PC-9 (cell line): ENCODE data around the gene UGT1A3.

Source experiments
- CTCF ChIP-seq: fragments of 200-600 bp; sonication (generic); conservative IDR thresholded peaks from 2 replicates; pipeline ENCODE4 v1.6.1; 2017; ENCODE audit warnings: mixed run types, antibody characterized with exemption, mild to moderate bottlenecking, moderate library complexity
- EZH2 ChIP-seq: fragments of 200-600 bp; sonication (generic); IDR thresholded peaks from 2 replicates; pipeline ENCODE4 v1.8.0; 2017; ENCODE audit warnings: antibody characterized with exemption, low read depth

- TF ChIP-seq CTCF (no peak), EZH2 (no peak)
These were observed 27.7 kb downstream of the UGT1A3 start for GRCh38 chr2:233756429-233757081.
